NCI-H82 treated with DMSO at 0.1 percent for 48 hours (cell line): Measurements from ENCODE around the gene PSMB5.

Experiments
- DNase-seq: peaks from one replicate; lab custom pipeline; 2025; ENCODE audit not compliant: unreplicated experiment; lab: John Stamatoyannopoulos, UW

Gene PSMB5

DNA sequence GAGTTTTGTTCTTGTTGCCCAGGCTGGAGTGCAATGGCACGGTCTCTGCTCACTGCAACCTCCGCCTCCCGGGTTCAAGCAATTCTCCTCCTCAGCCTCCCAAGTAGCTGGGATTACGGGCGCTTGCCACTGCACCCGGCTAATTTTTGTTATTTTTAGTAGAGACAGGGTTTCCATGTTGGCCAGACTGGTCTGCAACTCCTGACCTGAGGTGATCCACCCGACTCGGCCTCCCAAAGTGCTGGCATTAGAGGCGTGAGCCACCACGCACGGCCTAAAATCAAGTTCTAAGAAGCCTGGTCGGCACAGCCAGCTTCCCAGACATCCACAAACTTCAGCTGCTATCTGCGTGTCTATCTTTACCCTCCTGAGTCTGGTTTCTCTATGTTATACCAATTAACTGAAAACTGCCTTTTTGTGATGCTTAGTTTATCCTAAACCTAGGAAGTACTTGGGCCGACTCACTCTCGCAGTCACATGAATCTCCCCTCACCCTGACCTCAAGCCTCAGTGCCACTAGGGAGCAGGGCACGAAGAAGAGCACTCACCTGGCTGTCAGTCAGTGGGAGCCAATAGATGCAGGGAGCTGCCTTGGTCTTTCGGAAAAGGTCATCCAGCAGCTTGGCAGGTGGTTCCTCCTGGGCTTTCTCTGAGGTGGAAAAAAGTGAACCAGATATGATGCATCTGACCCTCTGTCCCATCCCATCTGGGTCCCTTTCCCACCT lies 26.0 kb upstream of the PSMB5 start:
- DNase-seq, result no peak

DNA sequence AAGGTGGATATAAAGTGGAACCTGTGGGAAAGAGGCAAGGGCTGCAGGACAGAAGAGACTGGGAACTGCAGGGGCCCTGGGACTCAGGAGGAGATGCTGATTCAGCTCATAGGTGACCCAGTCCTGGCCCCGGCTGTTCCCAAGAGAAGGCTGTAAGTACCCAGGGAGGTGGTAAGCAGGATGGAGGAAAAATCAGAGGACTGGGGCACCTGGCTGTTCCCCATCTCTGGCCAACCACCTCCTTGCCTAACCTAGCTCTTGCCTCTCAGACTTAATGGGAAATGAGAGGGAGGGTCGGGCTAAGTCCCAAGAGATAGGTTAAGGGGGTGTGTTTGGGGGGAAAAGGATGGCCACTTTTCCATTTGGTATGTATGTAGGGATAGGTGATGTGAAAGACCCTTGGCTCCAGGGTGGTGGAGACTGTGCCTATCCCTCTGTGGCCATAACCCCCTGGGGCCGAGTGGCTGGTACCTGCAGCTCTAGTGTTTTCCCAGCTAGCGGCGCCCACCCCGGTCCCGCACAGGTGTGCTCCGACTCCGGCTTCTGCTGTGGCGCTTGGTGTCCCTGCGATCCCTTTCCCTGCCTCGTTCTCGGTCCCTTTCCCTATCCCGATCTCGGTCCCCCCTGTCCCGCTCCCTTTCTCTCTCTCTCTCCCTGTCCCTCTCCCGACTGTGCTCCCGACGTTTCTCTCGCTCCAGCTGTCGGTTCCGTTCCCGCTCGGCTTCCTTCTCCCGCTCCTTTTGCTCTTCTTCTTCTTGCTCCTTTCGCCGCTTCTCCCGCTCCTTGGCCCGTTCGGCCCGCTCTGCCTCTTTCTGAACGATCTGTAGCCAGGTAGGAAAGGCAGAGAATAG lies 24.2 kb upstream of the PSMB5 start:
- no peak for DNase-seq

DNA sequence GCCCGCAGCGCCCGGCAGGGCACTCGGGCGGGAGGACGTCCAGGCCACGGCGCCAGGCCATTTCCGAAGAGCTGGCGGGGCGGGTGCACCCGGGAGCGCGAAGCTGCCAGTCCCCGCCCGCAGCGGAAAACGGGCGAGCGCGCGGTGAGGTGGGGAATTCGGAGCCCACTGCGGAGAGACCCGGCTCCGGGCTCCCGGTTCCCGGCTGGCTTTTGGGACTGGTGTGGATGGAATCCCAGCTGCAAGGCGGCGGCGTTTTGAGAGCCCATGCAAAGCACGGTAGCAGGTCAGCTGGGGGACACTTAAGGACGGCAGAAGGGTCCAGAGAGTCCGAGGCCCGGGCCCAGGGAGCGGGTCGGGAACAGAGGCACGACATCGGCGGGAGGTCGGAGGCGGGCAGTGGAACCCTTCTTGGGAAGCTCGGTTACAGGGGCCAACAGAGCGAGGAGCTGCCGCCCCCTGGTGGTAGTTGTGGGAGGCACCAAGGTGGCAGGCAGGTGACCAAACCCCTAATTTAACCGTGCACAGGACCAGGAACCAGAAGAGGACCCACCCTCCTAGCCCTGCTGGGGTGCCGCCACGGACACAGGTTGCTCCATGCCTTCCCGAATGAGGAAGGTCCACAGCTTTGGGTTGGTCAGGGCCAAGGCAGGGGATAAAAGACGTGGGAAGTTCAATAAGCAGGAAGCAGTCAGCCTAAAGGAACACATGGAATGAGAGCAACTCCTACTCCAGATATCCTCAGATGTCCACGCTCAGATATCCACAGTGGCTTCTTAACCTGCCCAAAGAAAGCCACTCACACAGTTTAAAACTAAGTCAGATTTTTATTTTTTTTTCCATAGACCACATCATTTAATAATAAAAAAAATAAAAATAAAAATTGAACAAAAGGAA lies 23.3 kb upstream of the PSMB5 start:
- no peak for DNase-seq

- DNase-seq, result no peak
Measured at GRCh38 chr14:23056956-23057756, 22.5 kb upstream of the PSMB5 start, which contains the start of gene CDH24. CDH24 (minus strand) TSS chr14:23057520; CDS start chr14:23055733, 1,787 bp downstream.

DNA sequence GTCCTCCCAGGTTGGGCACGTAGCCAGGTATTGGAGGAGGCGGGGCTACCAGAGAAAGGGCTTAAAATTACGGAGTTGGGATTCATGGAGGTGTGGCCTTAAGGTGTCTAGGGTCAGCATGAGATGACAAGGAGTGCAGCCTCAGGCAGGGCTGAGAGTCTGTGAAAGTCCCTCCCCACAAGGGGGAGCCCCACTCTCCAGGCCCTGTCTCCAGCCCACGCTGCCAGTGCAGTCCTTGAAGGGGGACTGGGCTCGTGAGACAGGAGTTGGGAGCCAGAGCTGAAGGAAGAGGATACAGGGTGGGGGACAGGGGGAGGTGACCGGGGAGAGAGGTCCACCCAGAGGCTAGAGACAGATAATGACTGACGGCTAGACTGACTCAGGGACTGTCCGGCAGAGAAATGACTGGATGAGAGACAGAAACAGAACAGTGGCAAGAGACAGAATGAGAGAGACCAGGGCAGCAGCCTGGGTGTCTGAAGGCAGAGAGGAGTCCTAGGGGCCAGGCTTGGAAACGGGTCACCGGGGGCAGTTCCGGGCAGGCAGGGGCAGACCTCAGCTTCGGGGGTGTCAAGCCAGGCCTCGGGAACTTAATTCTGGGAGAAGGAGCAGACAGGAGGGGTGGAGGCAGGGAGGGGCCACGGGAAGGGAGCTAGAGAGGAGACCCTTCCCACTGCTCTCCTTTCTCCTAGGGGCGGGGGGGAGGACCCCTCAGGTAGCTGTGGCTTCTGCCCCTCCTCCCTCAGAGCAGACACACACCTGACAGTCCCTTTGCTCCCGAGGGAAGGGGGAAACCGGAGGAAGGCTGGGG lies 21.6 kb upstream of the PSMB5 start:
- DNase-seq, result no peak

GRCh38 chr14:23055621-23056144 lies 21.0 kb upstream of the PSMB5 start:
- no peak for DNase-seq

DNA sequence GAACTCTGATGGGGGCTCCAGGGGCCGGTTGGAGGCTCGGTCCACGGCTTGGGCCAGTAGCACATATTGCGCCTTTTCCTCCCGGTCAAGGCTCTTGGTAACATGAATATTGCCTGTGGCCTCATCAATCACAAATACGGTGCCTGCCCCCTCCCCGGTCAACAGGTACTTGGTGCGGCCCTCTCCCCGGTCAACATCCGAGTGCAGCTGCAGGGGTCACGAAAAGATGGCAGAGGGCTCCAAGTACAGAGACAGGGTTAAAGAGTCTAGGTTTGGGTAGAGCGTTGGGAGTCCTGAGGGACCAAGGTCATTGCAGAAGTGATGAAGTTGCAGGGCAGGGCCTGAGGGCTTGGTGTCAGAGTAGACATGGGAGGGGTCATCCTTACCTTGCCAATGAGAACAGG lies 20.4 kb upstream of the PSMB5 start:
- no peak for DNase-seq

DNA sequence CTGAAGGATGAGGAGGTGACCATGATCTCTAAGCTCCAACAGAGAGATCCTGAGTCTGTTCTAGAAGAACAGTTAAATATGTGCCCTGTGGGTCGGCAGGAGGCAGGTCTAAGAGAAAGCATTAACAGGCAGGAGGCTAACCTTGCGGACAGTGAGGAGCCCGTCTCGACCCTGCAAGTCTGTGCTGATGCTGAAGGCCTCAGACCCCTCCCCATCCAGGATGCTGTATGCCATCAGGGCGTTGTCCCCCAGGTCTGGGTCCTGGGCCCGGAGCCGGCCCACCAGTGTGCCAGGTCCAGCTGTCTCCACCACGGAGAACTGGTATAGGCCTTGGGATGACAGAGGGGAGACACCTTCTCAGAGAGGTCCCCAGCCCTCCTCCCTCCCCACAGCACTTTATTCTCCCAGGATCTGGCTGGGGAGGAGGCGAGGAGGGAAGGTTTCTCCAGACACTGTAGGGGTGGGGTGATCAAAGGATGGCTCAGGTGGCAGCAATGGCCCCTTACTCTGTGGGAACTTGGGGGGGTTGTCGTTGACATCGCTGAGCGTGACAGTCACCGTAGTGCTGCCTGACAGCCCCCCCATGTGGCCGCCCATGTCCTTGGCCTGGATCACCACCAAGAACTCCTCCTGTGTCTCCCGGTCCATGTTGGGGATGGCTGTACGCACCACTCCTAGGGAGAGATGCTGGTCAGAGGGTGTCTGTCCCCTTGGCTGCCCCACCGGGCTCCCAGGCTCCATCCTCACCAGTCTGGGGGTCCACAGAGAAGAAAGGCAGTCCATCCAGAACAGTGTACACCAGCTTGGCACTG lies 19.5 kb upstream of the PSMB5 start:
- DNase-seq, result no peak

GRCh38 chr14:23053426-23053825 lies 18.7 kb upstream of the PSMB5 start:
- DNase-seq, result no peak

DNA sequence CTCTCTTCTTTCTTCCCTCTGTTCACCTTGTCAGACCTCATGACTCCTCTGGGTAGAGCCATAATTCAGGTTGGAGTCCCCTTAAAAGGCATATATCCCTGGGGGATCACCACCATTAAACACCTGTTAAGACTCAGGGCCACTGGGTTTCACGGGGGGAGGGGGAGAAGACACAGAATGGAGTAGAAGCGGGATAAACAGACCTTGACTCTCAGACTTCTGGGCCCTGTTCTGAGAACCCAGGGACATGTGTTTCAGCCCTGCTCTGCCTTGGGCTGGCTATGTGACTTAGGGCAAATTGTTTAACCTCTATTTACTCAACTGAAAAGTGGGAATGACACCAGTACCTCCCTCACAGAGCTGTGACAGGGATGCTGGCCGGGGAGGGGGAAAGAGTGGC lies 18.0 kb upstream of the PSMB5 start:
- no peak for DNase-seq

DNA sequence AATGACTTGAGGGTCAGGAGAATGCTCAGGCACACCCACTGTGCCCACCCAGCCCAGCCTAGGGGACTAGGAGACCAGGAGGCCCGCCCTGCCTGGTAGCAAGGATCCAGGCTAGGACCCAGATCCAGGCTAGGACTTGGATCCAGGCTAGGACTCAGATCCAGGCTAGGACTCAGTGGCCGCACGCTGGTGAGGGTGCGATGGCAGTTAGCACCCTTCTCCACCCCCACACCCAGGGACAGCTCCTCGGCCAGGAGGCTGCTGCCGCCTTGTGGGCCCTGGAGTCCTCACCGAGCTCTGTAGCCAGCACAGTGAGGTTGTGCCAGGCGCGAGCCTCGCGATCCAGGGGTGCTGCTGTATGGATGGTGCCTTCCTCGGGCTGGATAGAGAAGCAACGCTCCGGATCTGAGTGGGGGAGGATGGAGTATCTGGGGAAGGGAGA lies 17.5 kb upstream of the PSMB5 start:
- no peak for DNase-seq

DNA sequence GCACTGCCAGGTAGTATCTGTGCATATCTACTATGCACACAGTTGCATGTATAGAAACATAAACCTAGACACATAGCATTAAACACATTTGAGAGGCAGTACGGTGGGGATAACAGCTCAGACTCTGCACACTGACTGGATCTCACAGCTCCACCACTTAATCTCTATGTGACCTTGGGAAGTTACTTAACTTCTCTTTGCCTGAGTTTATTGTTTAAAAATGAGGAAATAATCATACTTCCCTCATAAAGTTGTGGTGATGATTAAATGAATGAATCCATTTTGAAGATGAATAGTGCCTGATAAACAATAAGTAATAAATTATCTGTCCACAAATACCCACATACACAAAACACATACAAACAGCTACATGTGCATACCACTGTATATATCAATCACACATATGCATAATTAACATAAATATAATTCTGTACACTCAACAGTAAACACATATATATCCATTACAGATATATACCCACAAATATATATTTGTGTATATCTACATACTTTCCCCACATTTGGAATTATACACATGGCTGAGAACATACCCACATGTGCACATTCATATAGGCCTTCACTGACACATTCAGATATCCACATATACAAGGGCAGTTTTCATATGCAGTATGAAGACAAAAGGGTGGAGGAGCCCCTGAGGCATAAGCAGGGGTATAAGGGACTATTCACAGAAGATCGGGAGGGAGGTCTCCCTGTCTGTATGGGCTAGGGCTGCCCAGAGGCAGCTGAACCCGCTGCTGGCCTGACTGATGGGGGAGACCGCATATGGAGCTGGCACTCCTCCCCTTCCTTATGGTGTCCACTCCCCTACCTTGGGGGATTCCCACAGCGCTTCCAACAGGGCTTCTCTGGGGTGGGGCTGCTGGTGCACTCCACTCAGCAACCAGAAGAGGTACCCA lies 16.7 kb upstream of the PSMB5 start:
- DNase-seq, result no peak

GRCh38 chr14:23049011-23049410 lies 14.3 kb upstream of the PSMB5 start:
- DNase-seq, result no peak

DNA sequence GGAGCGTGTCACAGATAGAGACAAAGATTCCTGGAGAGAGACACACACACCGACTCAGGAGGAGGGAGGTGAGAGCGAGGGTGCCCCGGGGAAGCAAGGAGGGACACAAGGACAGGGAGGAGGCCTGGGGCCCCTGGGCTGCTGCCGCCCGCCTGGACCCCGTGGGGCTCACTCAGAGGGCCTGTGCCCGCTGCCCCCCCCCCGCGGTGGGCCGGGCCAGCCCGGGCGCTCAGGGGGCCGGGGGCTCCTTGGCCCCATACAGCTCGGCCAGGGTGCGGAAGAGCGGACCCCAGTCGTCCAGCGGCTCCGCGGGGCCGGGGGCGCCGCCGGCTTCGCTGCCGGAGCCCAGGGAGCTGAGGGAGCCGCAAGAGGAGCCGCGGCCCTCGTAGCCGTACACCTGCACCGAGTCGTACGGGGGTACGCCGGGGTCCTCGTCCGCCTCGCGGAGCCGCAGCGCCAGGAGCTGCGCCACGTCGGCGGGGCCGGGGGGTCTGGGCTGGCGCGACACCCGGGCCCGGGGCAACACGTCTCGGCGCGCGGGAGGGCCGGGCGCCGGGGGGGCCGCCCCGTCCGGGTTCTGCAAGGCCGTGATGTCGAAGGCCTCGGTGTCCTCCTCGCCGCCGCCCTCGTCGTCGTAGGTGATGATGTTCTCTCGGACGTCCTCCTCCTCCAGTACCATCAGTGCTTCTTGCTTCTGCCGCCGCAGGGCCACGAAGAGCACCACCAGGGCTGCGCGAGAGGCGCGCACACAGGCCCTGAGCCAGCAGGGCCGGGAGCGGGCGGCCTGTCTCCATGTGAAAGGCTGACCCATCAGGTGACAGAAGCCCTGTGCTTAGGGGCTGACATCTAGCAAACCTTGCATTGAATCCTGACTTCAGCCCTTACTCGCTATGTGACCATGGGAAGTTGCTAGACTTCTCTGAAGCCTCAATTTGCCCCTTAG lies 13.3 kb upstream of the PSMB5 start:
- no peak for DNase-seq

- DNase-seq, result no peak
Measured at GRCh38 chr14:23047034-23047634, 12.4 kb upstream of the PSMB5 start.
